T-helper 17 cell (primary cell): Measurements from ENCODE around the gene TRABD2B. TPM values are rescaled to one million over a fixed set of nuclear protein-coding genes. Genes with fewer than 3 reads are reported as not detected.

Experiments
- ATAC-seq: fragments of 150-1000 bp; cut with Tn5 transposase; 2 replicates; pipeline ENCODE4 v1.10.0; 2021; ENCODE audit warnings: mild to moderate bottlenecking, moderate library complexity
- DNase-seq, 3 donors: peaks; one replicate each; pipeline versions ENCODE4 v3.0.0 to v3.0.0-alpha.2; 2020 to 2021
- H3K9me3 ChIP-seq: one replicate; pipeline ENCODE4 v1.7.0; 2013; ENCODE audit warnings: low read length, mild to moderate bottlenecking; ENCODE audit not compliant: control insufficient read depth, poor library complexity, severe bottlenecking
- H3K27ac Mint-ChIP-seq: one replicate; pipeline ENCODE4 v1.8.0; 2022; ENCODE audit warnings: mild to moderate bottlenecking, moderate library complexity, mixed read lengths
- H3K27me3 Mint-ChIP-seq: one replicate; pipeline ENCODE4 v1.8.0; 2022; ENCODE audit warnings: mixed read lengths
- H3K36me3 Mint-ChIP-seq: one replicate; pipeline ENCODE4 v1.8.0; 2022; ENCODE audit warnings: low read depth, mixed read lengths
- H3K4me1 Mint-ChIP-seq: one replicate; pipeline ENCODE4 v1.8.0; 2022; ENCODE audit warnings: mild to moderate bottlenecking, mixed read lengths
- H3K4me3 Mint-ChIP-seq: one replicate; pipeline ENCODE4 v1.8.0; 2022; ENCODE audit warnings: mild to moderate bottlenecking, moderate library complexity, mixed read lengths
- total RNA-seq, 4 donors: library from RNA in 2 of 4; stranded (reverse) in 2 of 4; gene quantifications; one replicate each; pipeline ENCODE4 v1.2.3 and lab custom pipeline; 2022 to 2026

The TRABD2B gene
- total RNA-seq, 2 donors from 2014 or later, result not detected

GRCh38 chr1:48030211-48030610 lies 33.0 kb upstream of the TRABD2B start:
- DNase-seq, result no peak
- no peaks in the 10 kb centered on the region for H3K9me3 ChIP-seq
- no peak for ATAC-seq
- H3K36me3 Mint-ChIP-seq, result no peaks in the 10 kb centered on the region
- peaks cover 2% of the 10 kb centered on the region for H3K4me1 Mint-ChIP-seq
- H3K4me3 Mint-ChIP-seq, result no peak overlapping the region
- no peak overlapping the region for H3K27ac Mint-ChIP-seq
- H3K27me3 Mint-ChIP-seq, result peaks cover 9% of the 10 kb centered on the region

- H3K4me3 Mint-ChIP-seq, result no peak overlapping the region
These were observed 31.3 kb upstream of the TRABD2B start for GRCh38 chr1:48028218-48029069.

GRCh38 chr1:48027533-48027835 lies 30.3 kb upstream of the TRABD2B start:
- no peaks in the 10 kb centered on the region for H3K9me3 ChIP-seq
- H3K4me3 Mint-ChIP-seq, result no peak overlapping the region
- DNase-seq, result no peak
- no peaks in the 10 kb centered on the region for H3K36me3 Mint-ChIP-seq
- H3K4me1 Mint-ChIP-seq, result peaks cover 2% of the 10 kb centered on the region
- H3K27ac Mint-ChIP-seq, result no peak overlapping the region
- H3K27me3 Mint-ChIP-seq, result peaks cover 10% of the 10 kb centered on the region
- ATAC-seq, result no peak

More at GRCh38 chr1:48028218-48029069, 31.3 kb upstream of the TRABD2B start:
- Mint-ChIP-seq H3K27ac (no peak overlapping the region), H3K27me3 (peaks cover 9% of the 10 kb centered on the region), H3K36me3 (no peaks in the 10 kb centered on the region), H3K4me1 (peaks cover 2% of the 10 kb centered on the region)
- no peak for ATAC-seq
- H3K9me3 ChIP-seq, result no peaks in the 10 kb centered on the region
- no peak for DNase-seq

GRCh38 chr1:48026701-48027532 lies 29.7 kb upstream of the TRABD2B start:
- no peaks in the 10 kb centered on the region for H3K36me3 Mint-ChIP-seq
- H3K4me1 Mint-ChIP-seq, result peaks cover 2% of the 10 kb centered on the region

GRCh38 chr1:48026275-48026674 lies 29.1 kb upstream of the TRABD2B start:
- Mint-ChIP-seq H3K4me3 (no peak overlapping the region), H3K27me3 (peaks cover 21% of the 10 kb centered on the region), H3K36me3 (no peaks in the 10 kb centered on the region), H3K4me1 (peaks cover 2% of the 10 kb centered on the region), H3K27ac (no peak overlapping the region)
- ATAC-seq (no peak), DNase-seq (no peak)
- no peaks in the 10 kb centered on the region for H3K9me3 ChIP-seq

More at GRCh38 chr1:48026701-48027532, 29.7 kb upstream of the TRABD2B start:
- no peaks in the 10 kb centered on the region for H3K9me3 ChIP-seq
- H3K27me3 Mint-ChIP-seq, result peaks cover 16% of the 10 kb centered on the region
- DNase-seq (no peak), ATAC-seq (no peak)
- no peak overlapping the region for H3K27ac Mint-ChIP-seq
- no peak overlapping the region for H3K4me3 Mint-ChIP-seq

GRCh38 chr1:48025076-48025475 lies 27.9 kb upstream of the TRABD2B start:
- Mint-ChIP-seq H3K27me3 (peaks cover 28% of the 10 kb centered on the region), H3K36me3 (peaks cover 3% of the 10 kb centered on the region), H3K4me1 (peaks cover 2% of the 10 kb centered on the region), H3K27ac (no peak overlapping the region), H3K4me3 (no peak overlapping the region)
- H3K9me3 ChIP-seq, result no peaks in the 10 kb centered on the region
- ATAC-seq (no peak), DNase-seq (no peak)

- Mint-ChIP-seq H3K27me3 (peaks cover 44% of the 10 kb centered on the region), H3K4me3 (no peak overlapping the region), H3K27ac (no peak overlapping the region), H3K4me1 (peaks cover 2% of the 10 kb centered on the region), H3K36me3 (peaks cover 3% of the 10 kb centered on the region)
- H3K9me3 ChIP-seq, result no peaks in the 10 kb centered on the region
- ATAC-seq, result no peak
- DNase-seq, result no peak
These were observed 26.3 kb upstream of the TRABD2B start for GRCh38 chr1:48023488-48023887.

- Mint-ChIP-seq H3K36me3 (peaks cover 3% of the 10 kb centered on the region), H3K27me3 (peaks cover 51% of the 10 kb centered on the region), H3K27ac (no peak overlapping the region), H3K4me3 (no peak overlapping the region), H3K4me1 (no peaks in the 10 kb centered on the region)
- no peaks in the 10 kb centered on the region for H3K9me3 ChIP-seq
- no peak for ATAC-seq
- DNase-seq, result no peak
These were observed 25.1 kb upstream of the TRABD2B start for GRCh38 chr1:48022306-48022705.

- H3K9me3 ChIP-seq, result no peaks in the 10 kb centered on the region
- Mint-ChIP-seq H3K4me1 (no peaks in the 10 kb centered on the region), H3K36me3 (peaks cover 3% of the 10 kb centered on the region), H3K27ac (no peak overlapping the region), H3K4me3 (no peak overlapping the region), H3K27me3 (peaks cover 55% of the 10 kb centered on the region)
- DNase-seq (no peak), ATAC-seq (no peak)
These were observed 24.6 kb upstream of the TRABD2B start for GRCh38 chr1:48021792-48022191.

- no peaks in the 10 kb centered on the region for H3K9me3 ChIP-seq
- Mint-ChIP-seq H3K4me1 (no peaks in the 10 kb centered on the region), H3K27ac (no peak overlapping the region), H3K27me3 (peaks cover 69% of the 10 kb centered on the region), H3K4me3 (no peak overlapping the region), H3K36me3 (peaks cover 3% of the 10 kb centered on the region)
- ATAC-seq, result no peak
- DNase-seq, result no peak
These were observed 22.6 kb upstream of the TRABD2B start for GRCh38 chr1:48019714-48020315.

- H3K27me3 Mint-ChIP-seq, result peaks cover 74% of the 10 kb centered on the region
- H3K4me1 Mint-ChIP-seq, result no peaks in the 10 kb centered on the region
These were observed 21.6 kb upstream of the TRABD2B start for GRCh38 chr1:48018799-48019198.

GRCh38 chr1:48017716-48018115 lies 20.5 kb upstream of the TRABD2B start:
- no peaks in the 10 kb centered on the region for H3K9me3 ChIP-seq
- H3K4me3 Mint-ChIP-seq, result no peak overlapping the region
- DNase-seq (no peak), ATAC-seq (no peak)
- no peak overlapping the region for H3K27ac Mint-ChIP-seq
- H3K4me1 Mint-ChIP-seq, result no peaks in the 10 kb centered on the region
- peaks cover 5% of the 10 kb centered on the region for H3K36me3 Mint-ChIP-seq
- H3K27me3 Mint-ChIP-seq, result peaks cover 84% of the 10 kb centered on the region

More at GRCh38 chr1:48018799-48019198, 21.6 kb upstream of the TRABD2B start:
- Mint-ChIP-seq H3K36me3 (peaks cover 3% of the 10 kb centered on the region), H3K27ac (no peak overlapping the region), H3K4me3 (no peak overlapping the region)
- DNase-seq (no peak), ATAC-seq (no peak)
- H3K9me3 ChIP-seq, result no peaks in the 10 kb centered on the region

- Mint-ChIP-seq H3K27ac (no peak overlapping the region), H3K4me3 (no peak overlapping the region), H3K4me1 (no peaks in the 10 kb centered on the region), H3K27me3 (peaks cover 74% of the 10 kb centered on the region), H3K36me3 (peaks cover 5% of the 10 kb centered on the region)
- ATAC-seq (no peak), DNase-seq (no peak)
- no peaks in the 10 kb centered on the region for H3K9me3 ChIP-seq
These were observed 19.3 kb upstream of the TRABD2B start for GRCh38 chr1:48016515-48016914.
